Neural progenitor cell (in vitro differentiated cells): Measurements from ENCODE around the gene RIT1. TPM values are rescaled to one million over a fixed set of nuclear protein-coding genes. Genes with fewer than 3 reads are reported as not detected.

ENCODE experiments used
- DNase-seq: peaks from one replicate; pipeline ENCODE4 v3.0.0-alpha.2; 2016; ENCODE audit warnings: low spot score
- H2AFZ ChIP-seq: fragments of 200-600 bp; sonication (generic); replicated peaks from 2 replicates; pipeline ENCODE4 v1.6.1; 2016; ENCODE audit warnings: antibody characterized with exemption
- H3F3A ChIP-seq: fragments of 200-600 bp; sonication (generic); 2 replicates; pipeline ENCODE4 v1.6.1; 2016; ENCODE audit warnings: antibody characterized with exemption, low read depth
- H3K27ac ChIP-seq: fragments of 200-600 bp; sonication (generic); 2 replicates; pipeline ENCODE4 v1.5.1; 2016; ENCODE audit warnings: mild to moderate bottlenecking
- H3K27me3 ChIP-seq: fragments of 200-600 bp; sonication (generic); 2 replicates; pipeline ENCODE4 v1.6.1; 2016; ENCODE audit warnings: mild to moderate bottlenecking, moderate library complexity
- H3K36me3 ChIP-seq: fragments of 200-600 bp; sonication (generic); 2 replicates; pipeline ENCODE4 v1.5.1; 2016
- H3K4me1 ChIP-seq: fragments of 200-600 bp; sonication (generic); 2 replicates; pipeline ENCODE4 v1.6.1; 2016; ENCODE audit warnings: mixed run types
- H3K4me2 ChIP-seq: fragments of 200-600 bp; sonication (generic); 2 replicates; pipeline ENCODE4 v1.6.1; 2016
- H3K4me3 ChIP-seq: fragments of 200-600 bp; sonication (generic); 2 replicates; pipeline ENCODE4 v1.5.1; 2016
- H3K79me2 ChIP-seq: fragments of 200-600 bp; sonication (generic); 2 replicates; pipeline ENCODE4 v1.6.1; 2016; ENCODE audit warnings: low read depth
- H3K9ac ChIP-seq: fragments of 200-600 bp; sonication (generic); 2 replicates; pipeline ENCODE4 v1.6.1; 2016
- H3K9me3 ChIP-seq: fragments of 200-600 bp; sonication (generic); 2 replicates; pipeline ENCODE4 v1.5.1; 2016; ENCODE audit warnings: low read depth
- H4K20me1 ChIP-seq: fragments of 200-600 bp; sonication (generic); 2 replicates; pipeline ENCODE4 v1.6.1; 2016; ENCODE audit warnings: low read depth
- H3K27ac Mint-ChIP-seq: 3 replicates; pipeline ENCODE4 v1.8.0; 2021; ENCODE audit warnings: mixed read lengths
- H3K27me3 Mint-ChIP-seq: 2 replicates; pipeline ENCODE4 v1.8.0; 2022; ENCODE audit warnings: low read depth, mild to moderate bottlenecking, inconsistent platforms, moderate library complexity, mixed read lengths; ENCODE audit not compliant: insufficient read depth
- H3K36me3 Mint-ChIP-seq: 3 replicates; pipeline ENCODE4 v1.8.0; 2021; ENCODE audit warnings: mixed read lengths
- H3K4me1 Mint-ChIP-seq: 3 replicates; pipeline ENCODE4 v1.8.0; 2021; ENCODE audit warnings: mixed read lengths
- H3K4me3 Mint-ChIP-seq: 3 replicates; pipeline ENCODE4 v1.8.0; 2021; ENCODE audit warnings: mild to moderate bottlenecking, moderate library complexity, mixed read lengths
- H3K9me3 Mint-ChIP-seq: 3 replicates; pipeline ENCODE4 v1.8.0; 2020; ENCODE audit warnings: mixed read lengths
- EZH2 ChIP-seq: fragments of 200-600 bp; sonication (generic); IDR thresholded peaks from 2 replicates; pipeline ENCODE4 v1.6.1; 2017; ENCODE audit warnings: antibody characterized with exemption, mild to moderate bottlenecking, moderate library complexity
- EZH2phosphoT487 ChIP-seq: fragments of 200-600 bp; sonication (generic); IDR thresholded peaks from 2 replicates; pipeline ENCODE4 v1.6.1; 2017; ENCODE audit warnings: antibody characterized with exemption
- total RNA-seq: library from RNA; depleted of rRNA; stranded (reverse); fragments of >200 nt; gene quantifications from 2 replicates; pipeline ENCODE4 v1.2.3, GENCODE V29; 2015; ENCODE audit warnings: low replicate concordance
- TF ChIP-seq, protein P1 (sequence below): fragments of 200-600 bp; sonication (generic); IDR thresholded peaks from 2 replicates; pipeline ENCODE4 v1.5.1; 2017; ENCODE audit warnings: antibody characterized with exemption, mild to moderate bottlenecking

RIT1 gene
- total RNA-seq, 1 donor from 2014 or later = 51.3 TPM

DNA sequence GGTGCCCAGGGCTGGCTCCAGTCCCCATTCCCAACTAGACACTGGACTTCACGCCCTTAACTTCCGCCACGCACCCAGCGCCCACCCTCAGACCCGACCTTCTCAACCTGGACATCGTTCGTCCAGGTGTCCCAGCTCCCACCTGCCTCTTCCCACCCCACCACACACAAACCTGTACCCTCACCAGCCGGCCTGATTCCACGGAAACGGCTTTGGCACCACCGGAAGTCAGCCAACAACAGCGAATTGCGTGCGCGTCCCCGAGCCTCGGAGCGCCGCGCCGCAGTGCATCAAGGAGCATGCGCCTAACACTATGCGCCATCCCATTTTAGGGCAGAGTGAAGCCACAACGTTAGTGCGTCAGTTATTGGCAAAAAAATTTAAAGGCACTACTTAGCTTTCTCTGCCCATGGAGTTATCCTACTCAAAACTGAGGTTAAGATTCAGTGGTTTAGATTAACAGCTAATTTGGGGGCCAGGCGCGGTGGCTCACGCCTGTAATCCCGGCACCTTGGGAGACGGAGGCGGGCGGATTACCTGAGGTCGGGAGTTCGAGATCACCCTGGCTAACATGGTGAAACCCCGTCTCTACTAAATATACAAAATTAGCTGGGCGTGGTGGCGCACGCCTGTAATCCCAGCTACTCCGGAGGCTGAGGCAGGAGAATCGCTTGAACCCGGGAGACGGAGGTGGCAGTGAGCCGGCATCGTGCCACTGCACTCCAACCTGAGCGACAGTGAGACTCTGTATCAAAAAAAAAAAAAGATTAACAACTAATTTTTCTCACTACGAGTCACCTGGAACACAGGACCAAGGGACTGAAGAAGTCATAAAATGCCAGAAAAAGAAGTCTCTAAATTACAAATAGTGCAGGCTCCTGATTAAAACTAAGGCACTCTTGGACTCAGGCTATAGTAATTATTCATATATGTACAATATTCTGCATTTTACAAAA, 53.9 kb downstream of the RIT1 start, which contains the start of gene GON4L:
Gene GON4L (minus strand): TSS at position 240 of the 956 bp plus-strand sequence. CDS start 3,434 bp downstream, outside the sequence.
- H3K36me3 ChIP-seq = no peaks in the 10 kb centered on the region
- H3K4me1 Mint-ChIP-seq = peaks cover 35% of the 10 kb centered on the region
- H3K79me2 ChIP-seq = peaks cover 50% of the 10 kb centered on the region
- TF ChIP-seq EZH2 (no peak), EZH2phosphoT487 (no peak)
- TF ChIP-seq, protein P1, sequence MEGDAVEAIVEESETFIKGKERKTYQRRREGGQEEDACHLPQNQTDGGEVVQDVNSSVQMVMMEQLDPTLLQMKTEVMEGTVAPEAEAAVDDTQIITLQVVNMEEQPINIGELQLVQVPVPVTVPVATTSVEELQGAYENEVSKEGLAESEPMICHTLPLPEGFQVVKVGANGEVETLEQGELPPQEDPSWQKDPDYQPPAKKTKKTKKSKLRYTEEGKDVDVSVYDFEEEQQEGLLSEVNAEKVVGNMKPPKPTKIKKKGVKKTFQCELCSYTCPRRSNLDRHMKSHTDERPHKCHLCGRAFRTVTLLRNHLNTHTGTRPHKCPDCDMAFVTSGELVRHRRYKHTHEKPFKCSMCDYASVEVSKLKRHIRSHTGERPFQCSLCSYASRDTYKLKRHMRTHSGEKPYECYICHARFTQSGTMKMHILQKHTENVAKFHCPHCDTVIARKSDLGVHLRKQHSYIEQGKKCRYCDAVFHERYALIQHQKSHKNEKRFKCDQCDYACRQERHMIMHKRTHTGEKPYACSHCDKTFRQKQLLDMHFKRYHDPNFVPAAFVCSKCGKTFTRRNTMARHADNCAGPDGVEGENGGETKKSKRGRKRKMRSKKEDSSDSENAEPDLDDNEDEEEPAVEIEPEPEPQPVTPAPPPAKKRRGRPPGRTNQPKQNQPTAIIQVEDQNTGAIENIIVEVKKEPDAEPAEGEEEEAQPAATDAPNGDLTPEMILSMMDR = no peak
- H3K4me3 ChIP-seq = peak within 1 kb of the TSS; percentile 82
- H3K36me3 Mint-ChIP-seq = peaks cover 22% of the 10 kb centered on the region
- no peaks in the 10 kb centered on the region for H3K9me3 Mint-ChIP-seq
- H3K27me3 ChIP-seq = peaks cover 19% of the 10 kb centered on the region
- H3K27me3 Mint-ChIP-seq = no peaks in the 10 kb centered on the region
- no peak within 1 kb of the TSS for H3K27ac ChIP-seq
- peak within 1 kb of the TSS; percentile 94 for H3K27ac Mint-ChIP-seq
- H3K4me2 ChIP-seq = peak within 1 kb of the TSS; percentile 96
- peak within 1 kb of the TSS; percentile 95 for H2AFZ ChIP-seq
- DNase-seq = peak; percentile 92
- H3F3A ChIP-seq = peaks cover 22% of the 10 kb centered on the region
- peak within 1 kb of the TSS; percentile 70 for H3K9ac ChIP-seq
- peak within 1 kb of the TSS; percentile 98 for H3K4me3 Mint-ChIP-seq
- H4K20me1 ChIP-seq = no peaks in the 10 kb centered on the region
- H3K4me1 ChIP-seq = peaks cover 6% of the 10 kb centered on the region
- no peaks in the 10 kb centered on the region for H3K9me3 ChIP-seq

DNA sequence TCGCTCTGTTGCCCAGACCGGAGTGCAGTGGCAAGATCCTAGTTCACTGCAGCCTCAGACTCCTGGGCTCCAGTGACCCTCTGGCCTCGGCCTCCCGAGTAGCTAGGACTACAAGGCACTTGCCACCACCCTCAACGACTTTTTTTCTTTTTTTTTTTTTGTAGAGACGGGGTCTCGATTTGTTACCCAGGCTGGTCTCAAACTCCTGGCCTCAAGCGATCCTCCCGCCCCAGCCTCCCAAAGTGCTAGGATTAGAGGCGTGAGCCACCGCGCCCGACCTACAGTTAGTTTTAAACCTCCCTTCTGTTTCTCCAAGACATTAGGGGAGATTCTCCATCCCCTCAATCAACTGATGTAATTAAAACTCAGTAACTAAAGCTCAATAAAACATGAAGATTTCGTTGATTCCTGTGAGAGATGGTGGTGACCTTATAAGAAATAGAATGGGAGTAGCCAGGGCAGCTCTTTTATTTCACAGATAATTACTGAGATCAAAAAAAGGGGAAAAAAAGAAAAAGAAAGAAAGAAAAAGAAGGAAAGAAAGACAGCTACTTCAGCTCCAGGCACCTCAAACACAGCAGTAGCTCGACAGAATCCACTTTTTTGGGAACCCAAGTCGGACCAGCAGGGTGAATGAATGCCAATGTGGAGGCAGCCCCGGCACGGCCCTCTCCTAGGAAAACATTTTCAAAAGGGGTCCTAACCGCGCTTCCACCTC, 54.7 kb downstream of the RIT1 start:
- H3K9me3 Mint-ChIP-seq = no peaks in the 10 kb centered on the region
- peak overlapping the region; percentile 98 for H3K4me3 Mint-ChIP-seq
- H3K4me1 Mint-ChIP-seq = peaks cover 33% of the 10 kb centered on the region
- H3K4me2 ChIP-seq = peak overlapping the region; percentile 96
- no peaks in the 10 kb centered on the region for H3K36me3 ChIP-seq
- H3K4me1 ChIP-seq = peaks cover 6% of the 10 kb centered on the region
- peaks cover 22% of the 10 kb centered on the region for H3F3A ChIP-seq
- TF ChIP-seq EZH2phosphoT487 = no peak
- TF ChIP-seq, protein P1 = no peak
- TF ChIP-seq EZH2 = no peak
- H3K4me3 ChIP-seq = peak overlapping the region; percentile 82
- no peaks in the 10 kb centered on the region for H3K27me3 Mint-ChIP-seq
- H3K79me2 ChIP-seq = peaks cover 59% of the 10 kb centered on the region
- peaks cover 25% of the 10 kb centered on the region for H3K36me3 Mint-ChIP-seq
- peak overlapping the region; percentile 70 for H3K9ac ChIP-seq
- no peak overlapping the region for H3K27ac ChIP-seq
- peak overlapping the region; percentile 94 for H3K27ac Mint-ChIP-seq
- no peaks in the 10 kb centered on the region for H3K9me3 ChIP-seq
- peaks cover 11% of the 10 kb centered on the region for H3K27me3 ChIP-seq
- DNase-seq = no peak
- no peaks in the 10 kb centered on the region for H4K20me1 ChIP-seq
- H2AFZ ChIP-seq = peak overlapping the region; percentile 95

DNA sequence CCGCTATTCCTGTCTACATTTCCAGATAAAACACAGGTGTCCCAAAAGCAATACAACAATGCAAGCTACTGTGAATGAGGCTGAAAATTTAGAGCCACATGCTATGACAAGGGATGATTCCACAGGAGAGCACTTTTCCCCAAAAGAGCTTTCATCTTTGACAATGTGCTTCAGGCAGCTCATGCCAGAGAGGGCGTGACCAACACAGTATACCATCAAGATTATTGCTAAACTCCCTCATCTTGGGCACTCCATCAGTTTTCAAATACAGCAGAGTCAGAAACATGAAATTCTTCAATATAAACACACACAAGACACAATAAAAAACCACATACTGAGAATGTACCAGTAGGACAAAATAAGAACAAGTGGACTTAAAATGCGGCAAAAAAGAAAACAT, 60.8 kb downstream of the RIT1 start:
- Histone ChIP-seq H3K4me2 (no peak overlapping the region), H3K4me1 (no peaks in the 10 kb centered on the region), H3K27me3 (no peaks in the 10 kb centered on the region), H3F3A (no peaks in the 10 kb centered on the region), H3K79me2 (peaks cover 98% of the 10 kb centered on the region), H3K27ac (no peak overlapping the region), H3K9ac (peak overlapping the region; percentile 32), H2AFZ (no peak overlapping the region), H4K20me1 (peaks cover 3% of the 10 kb centered on the region), H3K36me3 (no peaks in the 10 kb centered on the region), H3K9me3 (no peaks in the 10 kb centered on the region), H3K4me3 (no peak overlapping the region)
- Mint-ChIP-seq H3K27ac (no peak overlapping the region), H3K4me3 (no peak overlapping the region), H3K36me3 (peaks cover 49% of the 10 kb centered on the region), H3K9me3 (no peaks in the 10 kb centered on the region), H3K4me1 (peaks cover 12% of the 10 kb centered on the region), H3K27me3 (no peaks in the 10 kb centered on the region)
- DNase-seq = no peak
- TF ChIP-seq EZH2phosphoT487 (no peak), EZH2 (no peak)
- TF ChIP-seq, protein P1 = no peak
